Activated CD4-positive, alpha-beta T cell treated with anti-CD3 and anti-CD28 coated beads, Interleukin-2, amount 50 U/mL, for 4 hours (primary cell): ENCODE data around the gene RAB36.

Source experiments
- DNase-seq, 2 experiments: peaks; one replicate each; pipeline ENCODE4 v3.0.0-alpha.2; 2020

RAB36 gene

GRCh38 chr22:23184100-23184763, 39.0 kb downstream of the RAB36 start:
- DNase-seq: no peak

GRCh38 chr22:23184764-23185113, 39.5 kb downstream of the RAB36 start:
- no peak for DNase-seq

DNA sequence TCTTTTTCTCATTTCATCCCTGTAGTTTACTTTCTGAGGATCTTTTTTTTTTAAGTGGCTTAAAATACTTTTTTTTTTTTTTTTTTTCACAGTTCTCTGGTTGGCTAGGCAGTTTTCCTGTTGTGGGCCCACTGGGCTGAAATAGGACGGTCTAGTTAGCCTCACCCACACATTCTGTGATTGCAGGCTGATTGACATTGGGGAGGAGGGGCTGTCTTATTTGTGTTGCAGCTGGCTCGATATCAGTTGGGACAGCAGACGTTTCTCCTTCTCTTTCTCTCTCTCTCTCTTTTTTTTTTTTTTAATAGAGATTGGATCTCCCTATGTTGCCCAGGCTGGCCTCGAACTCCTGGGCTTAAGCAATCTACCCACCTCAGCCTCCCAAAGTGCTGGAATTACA, 41.9 kb downstream of the RAB36 start:
- DNase-seq: no peak

DNA sequence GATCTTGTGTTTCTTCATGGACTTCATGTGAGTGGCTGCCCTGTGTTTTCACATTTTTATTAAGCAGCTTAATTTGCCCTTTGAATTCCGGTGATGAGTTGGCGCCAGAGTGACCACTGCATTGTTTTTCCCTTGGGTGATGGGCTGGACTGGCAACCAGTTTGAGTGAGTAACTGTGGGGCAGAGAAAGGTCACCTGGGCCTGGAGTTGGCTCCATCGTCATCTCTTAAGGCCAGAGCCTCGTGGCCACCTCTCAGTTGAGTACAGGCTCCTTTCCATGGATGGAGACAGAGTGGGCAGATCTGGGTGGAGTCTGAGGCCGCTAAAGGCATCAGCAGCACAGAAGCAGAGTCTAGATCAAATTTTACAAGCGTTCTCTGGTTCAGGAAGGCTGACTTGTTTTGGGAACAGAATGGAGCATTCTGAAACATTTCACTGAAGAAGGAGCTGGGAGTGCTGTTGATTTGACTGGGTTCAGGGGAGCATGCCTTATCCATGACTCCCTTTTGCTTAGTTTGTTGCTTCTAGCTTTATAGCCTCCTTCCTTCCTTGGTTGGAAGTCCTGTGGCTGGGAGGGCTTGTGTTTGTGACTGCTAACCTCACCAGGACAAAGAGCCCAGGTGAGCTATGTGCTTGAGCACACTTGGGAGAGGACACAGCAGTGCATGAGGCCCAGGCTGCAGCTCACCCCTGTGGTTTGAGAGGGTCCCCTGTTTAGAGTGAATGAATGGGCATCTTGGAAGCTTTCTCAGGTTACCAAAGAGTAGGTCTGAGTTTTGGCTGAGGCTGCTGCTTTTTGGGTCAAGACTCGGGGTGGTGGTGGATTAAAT, 42.8 kb downstream of the RAB36 start:
- DNase-seq: no peak

GRCh38 chr22:23190526-23190925, 45.2 kb downstream of the RAB36 start:
- DNase-seq: no peak

DNA sequence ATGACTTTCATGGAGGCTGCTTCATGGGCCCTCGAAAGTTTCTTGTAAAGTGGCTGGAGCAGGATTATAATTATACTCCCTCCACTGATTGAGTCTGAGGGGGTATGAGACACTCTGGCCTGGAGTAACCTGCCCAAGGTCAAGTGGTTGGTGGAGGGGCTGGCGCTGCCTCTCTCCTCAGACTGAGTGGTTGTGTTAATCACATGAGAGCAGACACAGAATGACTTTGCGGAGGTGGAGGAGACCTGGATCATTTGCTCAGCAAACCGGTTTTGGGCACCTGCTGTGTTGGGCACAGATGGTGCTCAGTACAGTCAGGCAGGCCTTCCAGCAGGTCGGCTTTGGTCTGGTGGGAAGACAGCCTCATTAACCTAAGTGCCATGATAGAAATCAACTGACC, 46.9 kb downstream of the RAB36 start:
- DNase-seq: no peak

DNA sequence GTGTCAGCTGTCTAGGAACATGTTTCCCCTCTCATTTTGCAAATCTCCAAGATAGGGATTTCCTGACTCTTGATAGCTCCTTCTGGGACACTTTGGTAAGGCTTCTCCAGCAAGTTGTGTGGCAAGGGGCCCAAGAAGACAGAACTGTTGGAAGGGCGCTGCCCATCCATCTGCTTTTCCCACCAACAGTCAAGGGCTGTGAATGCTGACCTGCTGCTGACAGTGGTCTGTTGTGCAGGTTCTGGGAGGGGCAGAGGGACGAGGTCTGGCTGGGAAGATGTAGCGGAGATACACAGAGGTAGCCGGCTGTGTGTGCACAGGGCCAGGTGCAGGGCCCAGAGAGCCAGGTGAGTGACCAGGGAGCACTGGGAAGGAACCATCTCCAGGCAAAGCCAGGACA, 47.3 kb downstream of the RAB36 start:
- DNase-seq: no peak

DNA sequence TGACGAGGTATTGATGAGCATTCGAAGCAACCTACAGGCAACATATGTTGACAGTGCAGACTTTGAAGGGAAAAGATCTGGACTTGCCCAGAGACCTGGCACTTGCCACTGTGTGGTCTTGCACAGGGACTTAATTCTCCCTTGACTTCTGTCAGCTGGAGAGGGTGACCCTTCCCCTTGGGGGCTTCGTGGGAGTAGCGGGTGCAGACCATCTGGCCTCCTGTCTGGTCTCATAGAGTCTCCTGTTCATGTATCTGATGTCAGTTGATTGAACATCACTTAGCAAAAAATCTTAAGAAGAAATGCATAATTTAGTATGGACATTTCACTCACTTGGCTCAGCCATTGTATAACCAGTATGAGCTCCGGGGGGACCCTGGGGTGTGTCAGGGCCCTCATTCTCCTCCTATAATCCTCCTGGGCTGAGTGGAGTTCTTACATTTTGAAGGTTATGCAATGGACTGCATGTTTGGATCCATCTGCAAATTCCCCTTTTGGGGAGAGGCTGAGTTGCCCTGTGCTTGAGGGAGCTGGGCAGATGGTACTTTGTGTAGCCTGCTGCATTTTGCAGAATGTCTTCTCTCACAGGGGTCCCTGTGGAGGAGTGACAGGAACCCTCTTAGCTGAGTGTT, 48.0 kb downstream of the RAB36 start:
- DNase-seq: no peak

DNA sequence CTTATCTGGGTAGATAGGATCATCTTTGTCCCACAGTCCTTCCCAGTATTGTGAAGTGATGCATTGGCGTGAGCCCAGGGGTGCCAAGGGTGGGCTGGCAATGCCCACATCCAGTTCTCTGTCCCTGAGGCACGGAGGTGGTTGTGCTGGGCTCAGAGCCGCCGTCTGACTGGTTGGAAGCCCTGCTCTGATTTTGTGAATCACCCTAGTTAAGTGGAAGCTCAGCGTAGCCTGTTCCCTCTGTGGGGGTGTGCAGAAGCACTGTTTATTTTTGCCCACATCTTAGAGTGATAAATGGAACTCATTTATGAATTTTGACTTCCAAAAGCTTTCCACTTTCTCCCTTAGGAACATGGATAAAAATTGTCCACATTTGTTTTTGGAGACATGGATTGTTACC, 48.6 kb downstream of the RAB36 start:
- no peak for DNase-seq

DNA sequence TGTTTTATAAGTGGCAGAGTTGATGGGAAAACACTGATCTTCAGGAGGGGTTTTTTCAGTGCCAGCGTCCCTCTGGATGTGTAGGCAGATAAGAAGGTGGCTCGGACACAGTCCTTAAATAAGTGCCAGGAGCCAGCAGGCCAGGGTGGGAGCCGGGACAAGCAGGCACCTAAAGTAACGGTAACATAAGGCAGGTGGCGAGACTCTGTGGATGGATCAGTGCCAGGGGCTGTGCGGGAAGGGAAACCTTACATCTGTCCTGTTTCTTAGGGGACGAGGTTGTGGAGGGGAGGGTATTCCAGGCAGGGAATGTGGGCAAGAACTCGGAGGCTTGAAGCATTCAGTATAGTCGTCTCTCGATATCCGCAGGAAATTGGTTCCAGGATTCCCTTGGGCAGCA, 50.9 kb downstream of the RAB36 start:
- DNase-seq: no peak

- no peak for DNase-seq
Observed at GRCh38 chr22:23197836-23198235, 52.6 kb downstream of the RAB36 start.

GRCh38 chr22:23199159-23199558, 53.9 kb downstream of the RAB36 start:
- no peak for DNase-seq

DNA sequence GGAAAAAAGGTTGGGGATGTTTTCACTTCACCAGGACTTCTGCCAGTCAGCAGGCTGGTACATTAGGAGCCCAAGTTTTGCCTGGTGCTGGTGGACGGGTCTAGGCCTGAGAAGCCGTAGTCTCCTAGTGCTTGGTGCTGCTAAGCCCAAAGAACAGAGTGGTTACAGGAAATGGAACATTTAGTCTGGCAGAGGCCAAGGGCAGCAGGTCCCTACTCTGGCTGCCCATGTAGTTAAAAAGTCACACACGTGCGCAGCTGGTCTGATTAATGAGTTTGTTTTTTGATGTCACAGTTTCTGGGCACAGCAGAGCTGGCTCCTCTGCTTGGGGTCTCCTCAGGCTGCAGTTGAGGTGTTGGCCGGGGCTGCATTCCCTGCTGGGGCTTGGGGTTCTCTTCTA, 55.6 kb downstream of the RAB36 start:
- DNase-seq: no peak

DNA sequence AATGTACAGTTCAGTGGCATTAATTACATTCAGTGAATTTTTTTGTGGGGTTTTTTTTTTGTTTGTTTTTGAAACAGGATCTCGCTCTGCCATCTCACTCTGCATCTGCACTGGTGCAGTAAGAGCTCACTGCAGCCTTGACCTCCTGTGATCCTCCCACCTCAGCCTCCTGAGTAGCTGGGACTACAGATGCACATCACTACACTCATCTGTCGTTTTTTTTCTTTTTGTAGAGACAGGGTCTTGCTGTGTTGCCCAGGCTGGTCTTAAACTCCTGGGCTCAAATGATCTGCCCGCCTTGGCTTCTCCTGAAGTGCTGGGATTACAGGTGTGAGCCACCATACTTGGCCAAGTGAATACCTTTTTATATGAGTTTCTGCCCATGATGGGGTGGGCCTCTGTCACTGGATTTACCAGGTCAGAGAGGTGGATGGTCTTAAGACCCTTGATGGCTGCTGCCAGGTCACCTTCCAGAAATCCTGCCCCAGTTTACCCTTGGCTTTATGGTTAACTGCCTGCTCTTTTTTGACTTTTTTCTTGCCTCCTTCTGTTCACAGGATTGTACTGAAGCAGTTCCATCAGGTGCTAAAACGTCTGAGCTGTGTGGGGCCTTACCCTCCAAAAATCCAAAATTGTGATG, 57.7 kb downstream of the RAB36 start:
- DNase-seq: no peak

GRCh38 chr22:23203452-23204124, 58.3 kb downstream of the RAB36 start:
- DNase-seq: no peak

GRCh38 chr22:23204125-23204488, 58.8 kb downstream of the RAB36 start:
- DNase-seq: no peak

- no peak for DNase-seq
Observed at GRCh38 chr22:23204541-23205157, 59.4 kb downstream of the RAB36 start.

GRCh38 chr22:23205339-23206049, 60.2 kb downstream of the RAB36 start:
- no peak for DNase-seq

DNA sequence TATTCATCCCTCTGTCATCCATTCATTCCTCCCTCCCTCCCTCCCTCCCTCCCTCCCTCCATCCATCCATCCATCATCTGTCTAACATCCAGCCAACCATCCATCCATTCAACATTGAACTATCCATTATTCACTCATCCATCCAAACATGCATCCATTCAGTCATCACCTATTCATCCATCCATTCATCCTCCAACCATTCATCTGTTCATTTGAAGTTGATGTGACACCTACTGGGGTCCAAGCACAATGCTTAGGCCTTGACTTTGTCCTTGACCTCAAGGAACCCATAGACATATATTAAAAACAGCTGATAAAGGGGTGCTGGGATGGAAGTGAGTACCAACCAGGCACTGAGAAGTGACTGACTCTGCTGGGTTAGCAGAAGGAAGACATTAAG, 61.6 kb downstream of the RAB36 start:
- DNase-seq: no peak

GRCh38 chr22:23207729-23208393, 62.6 kb downstream of the RAB36 start:
- no peak for DNase-seq

- DNase-seq: no peak
Observed at GRCh38 chr22:23210428-23211170, 65.3 kb downstream of the RAB36 start.
